ENCODE data around the gene VSNL1. TPM values are rescaled to one million over a fixed set of nuclear protein-coding genes. Genes with fewer than 3 reads are reported as not detected.
A peak's percentile ranks its signal among the peaks of the same experiment; 100 is the strongest.

Gene VSNL1
- 0.23 TPM for total RNA-seq

DNA sequence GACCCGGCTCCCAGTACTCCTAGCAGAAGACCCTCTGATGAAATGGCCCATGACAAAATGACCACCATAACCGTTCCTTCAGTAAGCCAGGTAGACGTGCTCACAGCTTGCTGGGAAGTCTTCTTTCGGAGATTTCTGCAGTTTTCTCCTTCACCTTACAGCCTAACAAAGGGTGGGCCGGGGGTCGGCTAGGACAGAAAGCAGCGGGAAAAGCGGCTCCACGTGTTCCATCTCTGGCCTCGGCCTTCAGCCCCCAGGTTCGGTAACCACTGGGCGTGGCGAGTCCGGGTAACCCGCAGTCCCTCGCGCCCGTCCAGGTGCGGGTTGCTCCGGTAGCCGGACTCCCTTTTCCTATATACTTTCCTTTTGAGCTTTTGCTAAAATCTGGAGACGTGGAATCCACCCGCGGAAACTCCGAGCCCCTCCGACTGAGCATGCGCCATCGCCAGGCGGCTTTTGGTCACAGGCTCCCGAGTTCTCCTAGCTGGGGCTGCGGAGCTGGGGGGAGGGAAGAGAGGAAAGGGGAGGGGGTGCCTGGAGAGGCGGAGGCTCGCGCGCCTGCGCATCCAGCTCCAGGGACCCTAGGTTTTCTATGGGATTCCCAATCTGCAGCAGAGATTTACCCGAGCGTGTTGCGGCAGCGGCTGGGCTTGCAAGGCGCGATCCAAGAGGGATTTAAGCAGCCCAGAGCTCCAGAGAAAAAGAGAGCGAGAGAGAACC lies at the start of gene VSNL1:
VSNL1 (plus strand) TSS at position 604 of the 720 bp plus-strand sequence. CDS start 51,379 bp downstream, outside the sequence.
- peak; percentile 46 for DNase-seq (ENCODE audit: low spot score)

DNA sequence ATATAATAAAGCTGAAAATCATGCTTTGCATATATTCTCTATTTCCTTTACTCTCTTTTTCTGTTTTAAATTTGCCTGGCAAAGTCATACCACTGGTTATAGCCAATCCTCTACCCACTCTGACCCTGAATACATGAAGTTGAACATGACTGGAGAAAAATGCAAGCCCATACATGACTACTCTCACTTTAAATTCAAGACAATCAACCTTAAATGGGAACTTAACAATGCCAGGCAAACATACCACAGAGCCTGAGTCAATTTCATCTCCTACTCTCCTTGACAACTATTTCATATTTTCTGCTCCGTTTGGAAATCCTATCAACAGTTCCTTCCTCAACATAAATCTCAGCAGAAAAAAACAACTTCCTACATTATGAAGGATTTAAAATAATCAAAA lies 44.9 kb upstream of the VSNL1 start:
- DNase-seq (ENCODE audit: low spot score), result no peak

DNA sequence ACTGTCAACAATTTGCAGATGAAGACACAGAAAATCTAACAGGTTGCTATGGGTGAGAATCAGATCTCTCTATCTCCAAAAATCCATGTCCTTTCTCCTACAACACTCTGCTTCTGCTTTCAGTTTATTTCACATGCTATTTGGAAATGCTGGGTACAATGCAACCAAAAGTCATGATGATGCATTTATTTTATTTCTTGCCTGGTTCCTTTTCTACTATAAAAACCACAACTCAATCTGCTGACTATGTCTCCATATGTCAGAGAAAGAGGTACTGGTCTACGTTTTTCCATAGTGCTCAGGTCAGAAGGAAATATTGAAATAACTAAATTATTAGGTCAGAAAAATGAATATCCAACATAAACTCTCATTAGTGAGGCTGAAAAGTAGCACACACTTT lies 42.8 kb upstream of the VSNL1 start:
- no peak for DNase-seq (ENCODE audit: low spot score)

DNA sequence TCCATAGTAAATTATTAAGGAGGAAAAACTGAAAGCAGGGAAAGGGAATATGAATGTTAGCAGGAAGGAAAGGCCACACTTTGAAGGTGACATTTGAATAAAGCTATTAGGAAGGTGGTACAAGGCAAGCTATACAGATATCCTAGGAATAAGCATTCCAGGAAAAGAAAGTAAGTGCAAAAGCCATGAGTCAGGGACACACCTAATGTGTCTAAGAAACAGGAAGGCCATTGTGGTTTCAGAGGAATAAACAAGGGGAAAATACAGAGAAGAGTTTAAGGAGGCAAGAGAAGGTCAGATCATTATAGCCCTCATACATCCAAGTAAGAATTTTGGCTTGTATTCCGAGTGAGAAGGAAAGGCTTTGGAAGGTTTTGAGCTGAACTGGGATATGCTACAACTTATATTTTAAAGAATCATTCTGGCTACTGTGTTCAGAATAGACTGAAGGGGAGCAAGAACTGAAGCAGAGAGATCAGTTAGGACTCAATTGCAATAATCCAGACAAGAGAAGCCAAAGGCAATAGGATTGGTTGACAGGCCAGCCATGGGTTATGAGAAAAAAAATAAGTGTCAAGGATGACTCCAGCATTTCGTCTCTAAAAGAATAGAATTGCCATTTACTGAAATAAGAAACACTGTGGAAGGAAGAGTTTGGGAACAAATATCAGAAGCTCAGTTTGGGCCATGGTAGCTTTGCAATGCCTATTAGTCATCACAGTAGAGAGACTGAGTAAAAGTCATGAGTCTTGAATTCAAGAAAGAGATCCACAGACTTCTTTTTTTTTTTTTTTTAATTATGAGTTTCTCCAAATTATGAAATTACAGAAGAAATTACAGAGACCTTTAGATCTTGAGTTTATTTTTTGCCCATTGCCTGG lies 33.5 kb upstream of the VSNL1 start:
- no peak for DNase-seq (ENCODE audit: low spot score)

DNA sequence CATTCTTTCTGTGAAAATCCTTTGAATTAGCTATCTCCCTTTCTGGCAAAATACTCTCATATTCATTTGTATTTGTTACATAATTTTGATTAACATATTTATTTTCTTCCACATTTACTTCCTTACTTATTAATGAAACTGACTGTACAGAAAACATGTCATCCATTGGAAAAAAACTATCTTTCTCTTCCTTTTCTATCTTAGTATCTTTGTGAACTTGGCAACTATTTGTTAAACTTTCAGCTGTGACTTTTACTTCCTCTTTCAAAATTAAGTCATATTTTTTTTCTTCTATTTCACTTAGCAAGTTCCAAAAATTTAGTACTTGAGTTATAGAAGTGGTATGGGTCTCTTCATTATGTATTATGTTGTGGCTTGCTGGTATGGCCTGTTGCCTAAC lies 24.8 kb upstream of the VSNL1 start:
- no peak for DNase-seq (ENCODE audit: low spot score)

DNA sequence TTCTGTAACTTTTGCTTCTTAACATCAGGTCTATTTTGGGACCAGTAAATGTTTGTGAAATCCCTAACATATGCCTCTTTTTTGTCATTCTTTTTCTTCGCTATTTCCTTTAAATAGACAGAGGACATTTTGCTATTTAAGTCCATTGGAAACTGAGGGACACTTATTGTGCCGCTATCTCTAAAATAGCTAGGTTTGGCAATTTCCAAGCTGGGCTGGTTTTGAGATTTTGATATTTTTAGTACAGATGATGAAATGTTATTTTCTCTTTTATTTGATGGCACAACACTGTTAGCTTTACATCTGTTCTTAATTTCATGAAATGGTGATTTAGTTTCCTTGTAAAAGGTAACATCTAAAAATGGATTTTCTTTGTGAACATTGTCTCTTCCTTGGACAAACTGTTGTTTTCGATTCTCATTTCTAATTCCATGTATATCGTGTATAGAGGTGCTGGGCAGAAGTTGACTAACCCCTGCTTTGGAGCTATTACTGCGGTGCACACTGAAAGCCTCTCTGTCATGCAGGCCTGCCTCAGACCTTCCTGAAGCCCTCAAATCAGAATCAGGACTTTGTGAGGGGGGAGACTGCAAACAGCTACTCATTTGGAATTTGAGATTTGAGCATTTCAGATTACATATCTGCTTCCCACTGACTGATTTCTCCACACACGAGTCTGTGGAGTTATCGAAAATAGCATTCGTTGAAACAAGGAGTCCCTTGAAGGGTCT lies 22.9 kb upstream of the VSNL1 start:
- DNase-seq (ENCODE audit: low spot score), result no peak

DNA sequence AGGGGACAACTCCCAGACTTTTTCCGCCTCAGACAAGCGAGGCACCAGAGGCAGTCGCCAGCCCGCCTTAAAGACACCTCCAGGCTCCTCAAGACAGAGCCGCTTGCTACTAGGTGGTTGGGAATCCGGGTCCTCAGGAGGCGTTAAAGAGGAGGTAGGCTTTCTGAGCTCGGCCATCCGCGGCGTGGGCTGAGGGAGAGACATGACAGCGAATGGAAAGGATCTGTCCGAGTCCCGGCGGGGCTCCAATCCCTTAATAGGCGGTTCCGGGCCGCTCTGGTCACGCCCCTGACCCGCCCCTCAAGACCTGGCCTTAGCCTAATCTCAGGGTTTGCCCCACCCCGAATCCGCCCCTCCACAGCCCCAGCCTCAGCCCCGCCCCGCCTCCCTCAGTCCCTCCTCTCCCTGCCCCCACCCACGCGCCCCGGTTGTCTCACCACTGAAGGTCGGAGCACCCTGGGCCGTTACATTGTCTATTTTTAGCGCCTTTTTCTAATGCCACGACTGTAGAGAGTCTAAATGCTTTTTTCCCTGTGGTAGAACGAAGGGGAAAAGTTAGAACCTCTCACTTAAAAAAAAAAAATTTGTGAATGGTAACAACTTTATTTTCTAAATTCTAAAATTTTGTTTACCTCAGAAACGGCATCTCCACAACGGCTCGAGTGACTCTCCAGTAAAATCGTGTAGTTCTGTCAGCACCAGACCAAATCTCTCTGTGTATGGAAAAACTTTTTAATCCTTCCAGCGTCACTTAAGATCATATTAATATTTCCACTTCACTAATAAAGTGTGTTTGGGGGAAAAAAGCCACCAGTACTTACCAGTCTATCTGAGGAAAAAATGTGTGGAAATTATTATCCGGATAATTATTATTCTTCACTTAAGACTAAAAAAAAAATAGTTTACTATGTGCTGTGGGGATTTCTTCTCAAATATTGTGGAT lies 22.0 kb upstream of the VSNL1 start, which contains the start of gene RAD51AP2:
RAD51AP2 (minus strand) TSS at position 229 of the 943 bp plus-strand sequence; CDS start at position 204, 25 bp downstream.
- peak; percentile 57 for DNase-seq (ENCODE audit: low spot score)

DNA sequence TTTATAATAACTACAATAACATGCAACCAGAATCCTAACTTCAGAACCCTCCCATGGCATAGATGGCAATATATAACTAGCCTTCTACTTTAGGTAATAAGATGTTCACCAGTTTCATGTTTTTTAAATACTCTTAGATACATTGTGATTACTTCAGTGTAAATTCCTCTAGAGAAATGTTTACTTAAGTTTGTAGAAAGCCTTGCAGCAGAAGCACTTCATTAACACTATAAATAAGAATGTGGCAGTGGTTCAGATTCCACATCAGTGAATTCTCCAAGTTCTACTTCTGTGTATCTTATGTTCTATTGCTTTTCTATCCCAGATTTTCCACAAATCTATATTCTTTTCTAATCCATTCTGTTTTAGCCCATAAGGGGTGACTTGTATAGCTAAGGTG lies 21.0 kb upstream of the VSNL1 start:
- no peak for DNase-seq (ENCODE audit: low spot score)

DNA sequence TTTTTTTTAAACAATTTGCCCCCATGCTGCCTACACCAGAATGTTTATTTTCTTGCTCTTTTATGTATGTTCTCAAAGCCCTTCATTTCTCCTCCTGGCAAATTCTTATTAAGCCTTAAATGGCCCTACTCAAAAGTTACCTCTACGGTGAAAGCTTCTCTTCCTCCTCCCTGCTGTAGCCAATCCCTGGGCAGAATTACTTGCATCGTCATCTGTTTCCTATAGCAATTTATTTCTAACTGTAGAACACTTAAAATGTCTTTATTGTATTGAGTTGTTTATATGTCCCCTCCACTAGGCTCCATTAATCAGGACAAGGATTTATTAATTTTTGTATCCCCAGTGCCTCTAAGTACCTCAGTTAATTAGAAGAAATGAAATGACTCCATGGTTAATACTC lies 19.7 kb upstream of the VSNL1 start:
- DNase-seq (ENCODE audit: low spot score), result no peak

DNA sequence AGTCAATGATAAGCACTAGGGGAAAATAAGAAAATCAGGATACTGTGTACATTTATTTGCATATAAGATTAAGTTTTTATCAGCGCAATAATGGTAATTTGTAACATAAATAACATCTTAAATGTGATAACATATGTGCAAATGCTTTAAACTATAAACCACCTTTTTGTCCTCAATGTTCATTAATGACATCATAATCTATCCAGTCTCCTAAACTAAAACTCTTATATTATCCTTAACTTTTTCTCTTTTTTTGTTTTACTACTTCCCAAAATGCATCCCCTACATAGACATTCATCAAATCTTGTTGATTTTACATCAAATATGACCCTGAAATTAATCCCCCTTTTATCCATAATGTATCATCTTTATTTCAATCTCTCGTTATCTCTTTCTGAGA lies 18.9 kb upstream of the VSNL1 start:
- DNase-seq (ENCODE audit: low spot score), result no peak

DNA sequence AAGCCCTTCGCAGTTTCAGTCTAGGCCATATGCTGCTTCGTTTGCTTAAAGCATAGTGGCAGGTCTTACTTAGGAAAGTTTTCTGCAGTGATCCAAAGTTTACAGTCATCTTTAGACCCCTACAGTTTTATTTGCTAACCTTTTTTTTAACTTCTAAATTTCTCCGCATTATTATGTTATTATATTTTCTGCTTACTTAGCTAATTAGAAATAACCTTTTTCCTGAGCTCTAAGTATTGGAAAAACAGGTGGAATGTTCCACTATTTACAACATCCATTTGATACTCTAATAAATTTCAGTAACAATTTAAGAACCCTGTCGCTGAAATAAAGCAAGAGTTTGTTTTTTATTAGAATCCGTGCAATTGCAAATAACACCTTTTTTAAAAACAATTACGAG lies 18.2 kb upstream of the VSNL1 start:
- DNase-seq (ENCODE audit: low spot score), result no peak

DNA sequence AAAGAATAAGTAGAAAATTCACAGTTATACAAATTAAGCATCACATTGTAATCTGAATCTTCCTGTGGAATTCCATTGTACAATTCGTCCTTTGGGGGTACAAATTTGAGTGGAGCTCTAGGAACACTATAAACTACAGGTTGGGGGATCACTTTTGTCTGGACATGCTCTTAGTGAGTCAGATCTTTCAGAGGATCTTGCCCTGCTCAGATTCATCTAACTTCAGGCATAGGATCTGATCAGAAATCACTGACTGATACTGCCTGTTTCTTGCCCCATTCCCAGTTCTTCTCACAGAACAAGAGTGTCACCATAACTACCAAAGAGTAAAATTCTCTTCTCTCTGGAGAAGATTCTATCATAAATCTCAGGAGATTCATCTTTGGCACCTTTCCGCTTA lies 10.7 kb upstream of the VSNL1 start:
- DNase-seq (ENCODE audit: low spot score), result no peak

DNA sequence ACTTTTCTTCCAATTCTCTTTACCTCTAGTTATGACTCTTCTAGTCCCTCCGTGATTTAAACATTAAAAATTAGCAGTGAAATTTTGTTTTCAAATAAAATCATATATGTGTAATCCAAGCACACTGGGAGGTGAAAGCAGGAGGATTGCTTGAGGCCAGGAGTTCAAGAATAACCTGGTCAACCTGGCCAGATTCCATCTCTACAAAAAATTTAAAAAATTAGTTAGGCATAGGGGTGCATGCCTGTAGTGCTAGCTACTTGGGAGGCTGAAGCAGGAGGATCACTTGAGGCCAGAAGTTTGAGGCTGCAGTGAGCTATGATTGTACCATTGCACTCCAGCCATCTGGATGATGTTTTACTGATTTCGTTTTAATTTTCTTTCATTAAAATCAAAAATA lies 7.0 kb upstream of the VSNL1 start:
- no peak for DNase-seq (ENCODE audit: low spot score)

DNA sequence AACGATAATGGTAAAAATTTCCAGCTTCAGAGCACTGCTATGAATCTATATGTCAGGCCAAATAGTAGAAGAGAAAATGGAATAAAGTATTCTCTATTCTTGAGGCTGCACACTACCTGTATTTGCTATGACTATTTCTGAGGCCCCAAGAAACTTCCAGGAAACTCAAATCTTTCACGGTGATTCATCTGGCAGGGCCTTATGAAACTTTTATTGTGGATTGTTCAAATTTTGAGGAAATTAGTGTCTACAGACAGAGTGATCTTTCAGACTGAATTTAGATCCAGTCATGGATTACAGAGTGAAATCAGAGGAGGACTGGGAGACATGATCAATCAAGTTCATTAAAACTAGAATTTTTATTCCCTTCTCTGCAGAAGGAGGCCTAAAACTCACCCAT lies 4.1 kb upstream of the VSNL1 start:
- DNase-seq (ENCODE audit: low spot score), result no peak

DNA sequence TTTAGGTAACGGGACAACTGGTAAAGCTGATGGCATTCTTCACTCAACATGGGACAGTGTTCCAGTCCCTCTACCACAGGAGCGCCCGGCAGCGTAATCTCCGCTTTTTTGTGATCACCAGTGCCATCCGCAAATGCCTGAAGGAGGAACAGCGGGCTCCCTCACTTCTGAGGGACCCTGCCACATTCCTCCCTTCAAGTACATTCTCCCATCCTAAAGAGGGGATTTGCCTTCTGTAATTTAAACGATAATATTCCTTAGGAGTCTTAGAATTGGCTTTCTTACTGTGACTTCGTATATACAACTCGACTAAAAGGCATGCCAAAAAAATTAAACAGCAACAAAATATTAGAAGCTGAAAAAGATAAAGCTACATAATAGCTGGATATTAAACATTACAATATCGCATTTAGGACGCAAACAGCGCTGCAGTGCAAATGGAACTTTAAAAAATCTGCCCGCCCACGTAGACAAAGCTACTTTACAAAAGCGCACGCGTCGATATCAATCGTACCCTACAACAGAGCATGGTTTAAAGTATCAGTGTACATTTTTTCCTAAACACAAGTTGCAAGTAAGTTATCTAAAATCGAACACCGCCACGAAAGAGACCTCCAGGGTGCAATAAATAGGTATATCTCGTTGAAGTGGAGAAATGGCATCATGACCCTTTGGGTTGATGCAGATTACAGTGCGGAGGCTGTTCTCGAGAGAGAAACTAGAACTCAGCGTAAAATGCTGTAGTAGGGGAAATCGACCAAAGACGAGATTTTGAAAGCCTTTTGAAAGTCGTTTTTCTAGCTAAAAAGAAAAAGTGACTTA lies 2.3 kb upstream of the VSNL1 start:
- no peak for DNase-seq (ENCODE audit: low spot score)

DNA sequence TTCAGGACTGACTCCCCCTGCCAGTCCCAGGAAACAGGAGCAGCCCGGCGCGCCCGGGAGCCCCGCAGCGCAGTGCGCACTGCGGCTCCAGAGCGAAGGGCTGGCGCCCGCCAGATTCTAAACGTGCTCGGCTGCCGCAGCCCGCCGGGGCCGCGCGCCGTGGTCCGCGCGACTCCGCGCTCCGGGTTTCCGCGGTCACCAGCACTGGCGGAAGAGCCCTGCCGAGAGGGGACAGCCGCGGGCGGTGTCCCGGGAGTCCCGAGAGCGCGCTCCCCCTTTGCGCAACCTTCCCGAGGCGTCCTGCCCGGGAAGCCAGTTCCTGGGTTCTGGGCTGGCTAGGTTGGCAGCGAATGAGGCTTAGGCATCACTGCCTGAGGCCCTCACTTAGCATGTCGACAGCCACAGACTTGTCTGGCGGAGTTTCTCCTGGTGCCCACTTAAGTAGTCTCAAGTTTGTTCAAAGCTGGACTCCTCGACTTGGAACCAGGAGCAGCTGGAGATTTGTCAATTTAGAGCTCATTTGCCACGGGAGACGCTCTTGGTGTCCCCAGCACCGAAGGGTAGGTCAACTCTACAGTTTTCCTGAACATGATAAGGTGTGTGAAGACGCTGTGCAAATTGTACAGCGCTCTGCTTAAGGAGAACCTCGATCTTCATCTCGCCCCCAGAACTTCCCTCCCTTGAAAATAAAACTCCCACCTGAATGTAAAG lies 1.5 kb upstream of the VSNL1 start:
- peak; percentile 14 for DNase-seq (ENCODE audit: low spot score)

DNA sequence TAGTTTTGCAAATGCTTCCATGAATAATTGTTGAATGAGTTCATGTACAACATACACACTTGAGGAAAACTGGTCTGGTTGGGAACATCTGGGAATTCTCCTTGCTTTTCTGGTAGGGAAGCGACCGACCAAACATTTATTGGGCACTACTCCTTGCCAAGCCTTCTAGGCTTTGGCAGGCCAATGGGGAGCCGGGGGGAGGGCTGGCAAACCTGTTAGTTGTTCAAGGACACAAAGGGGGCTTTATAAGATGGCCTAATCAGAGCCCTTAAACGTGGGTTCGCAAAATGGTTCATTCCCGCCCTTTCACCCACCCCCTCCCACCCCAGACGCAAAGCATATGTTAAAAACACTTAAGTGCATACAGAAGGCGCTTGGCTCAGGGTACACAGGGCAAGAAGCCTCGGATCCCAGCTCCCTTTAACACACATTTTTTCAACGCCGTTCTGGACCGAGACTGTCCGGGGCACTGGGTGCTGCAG lies 844 bp upstream of the VSNL1 start:
- DNase-seq (ENCODE audit: low spot score), result no peak

DNA sequence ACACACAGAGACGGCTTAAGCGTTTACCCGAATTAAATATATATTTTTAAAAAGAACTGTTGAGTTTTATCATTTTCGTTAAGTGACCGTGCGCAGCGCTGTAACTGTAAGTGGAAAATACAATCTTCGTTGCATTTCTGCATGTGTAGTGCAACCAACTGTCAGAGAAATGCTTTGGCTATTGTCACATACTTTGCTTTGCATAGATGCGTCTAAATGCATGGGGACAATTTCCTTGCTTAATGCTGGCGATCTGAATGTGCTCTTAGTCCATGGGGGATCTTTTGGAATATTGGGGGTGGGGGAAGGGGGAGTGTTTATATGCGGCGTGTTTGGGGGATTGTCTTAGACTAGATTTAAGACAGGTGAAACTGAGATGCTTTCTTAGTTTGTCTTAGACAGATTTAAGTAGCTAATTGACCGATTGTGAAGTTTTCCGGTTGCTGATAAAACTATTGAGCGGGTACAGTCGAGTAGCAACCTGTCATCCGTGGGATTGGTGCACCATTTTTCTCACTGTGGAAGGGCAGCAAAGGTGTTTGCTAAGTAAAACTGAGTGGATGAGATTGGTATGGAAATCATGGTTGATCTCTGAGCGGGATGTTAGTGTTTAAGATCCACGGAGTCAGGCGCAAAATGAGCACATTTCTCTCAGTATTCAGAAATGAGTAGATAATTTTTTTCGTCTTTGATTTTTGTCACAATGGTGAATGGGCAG lies 476 bp downstream of the VSNL1 start:
- no peak for DNase-seq (ENCODE audit: low spot score)

DNA sequence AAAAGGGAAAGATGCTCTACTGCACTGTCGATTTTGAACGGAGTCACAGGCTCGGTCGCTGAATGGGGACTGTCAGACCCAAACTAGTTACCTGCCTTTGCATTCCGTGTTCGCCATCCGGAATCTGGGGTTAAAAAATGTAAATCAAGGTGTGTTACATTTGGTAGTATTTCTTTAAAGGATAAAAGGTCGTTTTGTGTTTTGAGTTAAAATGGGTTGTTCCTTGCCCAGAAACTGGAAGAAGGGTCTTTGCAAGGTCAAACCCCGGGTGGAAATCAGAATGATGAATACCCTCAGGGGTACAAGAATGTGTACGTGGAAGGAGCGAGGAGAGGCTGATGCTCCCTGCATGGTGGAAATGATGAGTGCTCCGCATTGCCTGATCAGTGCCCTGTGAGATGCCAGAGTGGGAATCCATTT lies 1.0 kb downstream of the VSNL1 start:
- no peak for DNase-seq (ENCODE audit: low spot score)

All from mucosa of gallbladder (tissue), 1 donor.